GM08714 (cell line): ENCODE results near the gene OAT.
A peak's percentile ranks its signal among the peaks of the same experiment; 100 is the strongest.

Experiments used
- H3K4me3 ChIP-seq: fragments of 200-500 bp; sonication (Bioruptor generic); 2 replicates; pipeline ENCODE4 v1.5.1; 2014; ENCODE audit warnings: mild to moderate bottlenecking, low read length, inconsistent platforms
- ZNF274 ChIP-seq: IDR thresholded peaks from 2 replicates; pipeline ENCODE4 v1.6.1; 2012; ENCODE audit warnings: mild to moderate bottlenecking, low read depth, low read length

OAT gene

DNA sequence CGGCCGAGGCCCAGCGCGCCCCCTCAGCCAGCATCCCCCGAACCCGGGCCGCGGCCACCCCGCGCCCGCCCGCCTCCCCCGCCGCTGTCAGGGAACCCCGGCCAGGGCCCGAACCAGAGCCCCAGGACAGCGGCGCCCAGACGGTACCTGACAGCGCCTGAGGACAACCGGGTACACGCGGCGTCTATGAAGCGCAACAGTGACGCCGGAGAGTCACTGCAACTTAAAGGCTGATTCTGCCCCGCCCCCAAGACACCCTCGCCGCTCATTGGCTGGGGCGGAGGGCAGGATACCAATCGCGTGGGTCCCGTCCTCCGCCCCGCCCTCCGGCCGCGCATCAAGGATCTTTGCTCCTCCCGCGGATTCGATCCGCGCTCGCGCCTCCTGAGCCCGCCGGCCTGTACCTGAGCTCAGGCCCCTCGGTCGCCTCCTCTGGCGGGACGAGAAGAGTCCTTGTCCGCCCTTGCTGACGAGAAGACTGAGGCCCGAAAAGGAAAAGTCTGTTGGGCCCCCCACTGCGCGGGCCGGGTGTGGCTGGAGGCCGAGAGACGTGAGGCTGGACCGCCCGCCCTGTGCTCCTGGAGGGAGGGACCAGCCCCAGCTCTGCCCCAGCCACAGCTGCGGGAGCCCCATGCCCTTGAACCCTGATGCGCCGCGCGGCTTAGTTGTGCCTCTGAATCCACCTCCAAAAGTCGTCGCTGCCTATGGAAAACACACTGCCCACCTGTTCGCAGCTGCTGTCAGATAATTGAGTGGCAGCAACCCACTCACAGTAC lies at the start of gene OAT:
Gene OAT, minus strand, starts transcription at position 198 of the 776 bp plus-strand sequence. CDS start 6,752 bp downstream, outside the sequence.
- no peak for TF ChIP-seq ZNF274
- peak within 1 kb of the TSS; percentile 16 for H3K4me3 ChIP-seq

DNA sequence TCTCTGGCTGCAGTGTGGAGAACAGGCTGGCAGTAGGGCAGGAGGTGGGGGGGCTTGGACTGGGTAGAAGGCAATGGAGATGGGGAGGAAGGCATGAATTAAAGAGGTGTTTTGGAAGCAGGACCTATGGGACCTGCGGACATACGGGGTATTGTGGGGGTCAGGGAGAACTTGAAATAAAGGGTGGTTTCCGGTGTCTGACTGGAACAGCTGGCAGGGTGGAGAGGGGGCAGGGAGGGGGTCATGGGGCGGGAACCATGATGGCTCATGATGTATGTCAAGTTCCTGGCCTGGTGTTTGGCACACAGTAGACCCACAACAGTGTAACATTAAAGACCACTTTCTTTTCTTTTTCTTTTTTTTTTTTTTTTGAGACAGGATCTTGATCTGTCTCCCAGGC lies 48.4 kb upstream of the OAT start:
- no peak overlapping the region for H3K4me3 ChIP-seq
- no peak for TF ChIP-seq ZNF274

DNA sequence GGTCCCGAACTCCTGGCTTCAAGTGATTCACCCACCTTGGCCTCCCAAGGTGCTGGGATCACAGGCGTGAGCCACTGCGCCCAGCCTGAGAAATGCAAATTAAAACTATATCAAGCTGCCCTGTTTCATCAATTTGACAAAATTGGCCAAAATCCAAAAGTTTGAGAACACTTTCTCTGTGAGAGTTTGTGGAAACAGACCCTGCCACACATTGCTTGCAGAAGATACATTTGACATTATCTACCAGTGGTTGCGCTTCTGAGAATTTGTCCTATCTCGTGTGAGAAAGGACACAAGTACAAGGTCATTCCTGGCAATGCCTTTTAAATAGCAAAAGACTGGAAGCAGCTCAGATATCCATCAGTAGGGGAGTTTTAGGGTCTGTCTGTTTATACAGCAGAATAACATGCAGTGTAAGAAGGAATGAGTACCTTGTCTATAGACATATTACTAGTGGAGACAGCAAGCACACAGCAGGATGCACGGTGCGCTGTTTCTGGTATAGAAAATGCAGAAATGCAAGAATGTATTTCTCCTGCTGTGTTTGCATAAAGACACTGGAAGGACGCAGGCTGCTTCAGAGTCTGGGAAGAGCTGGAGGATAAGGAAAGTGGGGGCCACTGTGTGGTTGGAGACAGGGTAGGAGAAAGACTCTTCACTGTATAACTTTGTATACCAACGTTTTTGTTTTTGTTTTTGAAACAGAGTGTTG lies 47.2 kb upstream of the OAT start:
- TF ChIP-seq ZNF274: no peak

DNA sequence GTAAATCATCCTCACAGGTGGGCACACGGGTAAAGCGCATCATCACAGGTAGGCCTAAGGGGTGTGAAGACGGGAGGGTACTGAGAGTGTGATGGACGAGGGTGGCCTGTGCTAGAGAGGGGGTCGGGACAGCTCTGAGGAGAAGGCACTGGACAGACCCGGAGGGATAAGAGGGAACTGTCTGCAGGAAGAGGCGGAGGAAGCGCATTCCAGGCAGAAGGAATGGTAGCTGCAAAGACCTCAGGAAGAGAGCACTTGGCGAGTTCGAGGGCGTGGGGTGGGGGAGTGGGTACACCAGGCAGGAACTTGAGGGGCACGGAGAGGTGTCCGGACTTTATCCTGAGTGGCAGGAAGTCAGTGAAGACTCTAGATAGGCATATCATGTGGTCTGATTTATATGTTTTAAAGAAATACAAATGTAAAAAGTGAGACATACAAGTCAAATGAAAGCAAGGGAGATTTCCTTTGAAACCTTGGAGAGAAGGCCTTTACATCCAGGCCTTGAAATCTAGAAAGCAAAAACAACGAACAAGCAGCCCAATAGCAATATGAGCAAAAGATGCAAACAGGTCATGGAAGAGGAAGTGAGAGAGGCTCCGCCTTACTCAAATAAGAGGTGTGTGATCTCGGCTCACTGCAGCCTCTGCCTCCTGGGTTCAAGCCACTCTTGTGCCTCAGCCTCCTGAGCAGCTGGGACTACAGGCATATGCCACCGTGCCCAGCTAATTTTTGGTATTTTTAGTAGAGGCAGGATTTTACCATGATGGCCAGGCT lies 46.5 kb upstream of the OAT start:
- no peak overlapping the region for H3K4me3 ChIP-seq
- no peak for TF ChIP-seq ZNF274

More for the DNA sequence above, 47.2 kb upstream of the OAT start:
- H3K4me3 ChIP-seq: no peak overlapping the region

DNA sequence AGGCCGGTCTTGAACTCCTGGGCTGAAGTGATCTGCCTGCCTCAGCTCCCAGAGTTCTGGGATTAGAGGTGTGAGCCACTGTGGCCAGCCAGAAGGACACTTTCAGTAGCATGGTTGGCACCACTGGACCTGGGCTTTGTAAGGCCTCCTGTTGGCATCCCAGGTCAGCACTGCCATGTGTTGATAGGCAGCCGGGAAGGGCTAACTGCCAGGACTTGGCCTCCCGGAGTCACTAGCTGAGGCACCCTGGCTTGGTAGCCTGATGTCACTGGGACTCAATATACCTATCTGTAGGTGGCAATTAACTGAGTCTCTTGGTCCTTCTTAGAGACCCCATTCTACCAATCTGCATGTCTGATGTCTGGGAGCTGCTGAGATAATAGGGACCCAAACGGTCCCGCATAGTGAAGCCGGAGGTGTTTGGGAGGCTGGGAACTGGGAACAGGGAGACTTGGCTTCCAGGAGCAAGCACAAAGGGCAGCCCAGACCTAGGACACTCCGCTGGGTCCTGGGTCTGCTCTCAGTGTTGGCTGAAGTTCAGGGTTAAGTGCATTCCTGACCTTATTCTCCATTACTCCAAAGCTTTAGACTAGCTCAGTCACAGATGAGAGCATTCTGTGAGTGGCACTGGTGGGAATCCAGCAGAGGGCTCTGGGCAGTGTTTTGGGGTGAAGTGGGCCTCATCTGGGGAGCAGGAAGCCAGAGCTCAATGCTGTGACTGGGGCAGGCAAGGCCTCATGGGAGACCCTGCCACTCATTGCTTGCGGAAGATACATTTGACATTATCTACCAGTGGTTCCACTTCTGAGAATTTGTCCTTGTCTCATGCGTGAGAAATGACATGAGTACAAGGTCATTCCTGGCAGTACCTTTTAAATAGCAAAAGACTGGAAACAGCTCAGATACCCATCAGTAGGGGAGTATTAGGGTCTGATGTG lies 45.6 kb upstream of the OAT start:
- H3K4me3 ChIP-seq: no peak overlapping the region
- no peak for TF ChIP-seq ZNF274

DNA sequence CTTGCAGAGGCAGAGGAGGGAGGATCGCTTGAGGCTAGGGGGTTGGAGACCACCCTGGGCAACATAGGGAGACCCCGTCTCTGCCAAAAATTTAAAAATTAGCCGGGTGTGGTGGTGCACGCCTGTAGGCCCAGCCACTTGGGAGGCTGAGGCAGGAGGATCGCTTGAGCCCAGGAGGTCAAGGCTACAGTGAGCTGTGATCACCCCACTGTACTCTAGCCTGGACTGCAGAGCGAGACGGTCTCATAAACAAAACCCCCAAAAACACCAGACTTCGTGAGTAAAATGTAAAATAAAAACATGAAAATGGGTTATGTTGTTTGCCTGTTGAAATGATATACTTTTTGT lies 43.6 kb upstream of the OAT start:
- TF ChIP-seq ZNF274: no peak
- peak overlapping the region; percentile 44; the same call in 1 of the 2 replicates for H3K4me3 ChIP-seq

DNA sequence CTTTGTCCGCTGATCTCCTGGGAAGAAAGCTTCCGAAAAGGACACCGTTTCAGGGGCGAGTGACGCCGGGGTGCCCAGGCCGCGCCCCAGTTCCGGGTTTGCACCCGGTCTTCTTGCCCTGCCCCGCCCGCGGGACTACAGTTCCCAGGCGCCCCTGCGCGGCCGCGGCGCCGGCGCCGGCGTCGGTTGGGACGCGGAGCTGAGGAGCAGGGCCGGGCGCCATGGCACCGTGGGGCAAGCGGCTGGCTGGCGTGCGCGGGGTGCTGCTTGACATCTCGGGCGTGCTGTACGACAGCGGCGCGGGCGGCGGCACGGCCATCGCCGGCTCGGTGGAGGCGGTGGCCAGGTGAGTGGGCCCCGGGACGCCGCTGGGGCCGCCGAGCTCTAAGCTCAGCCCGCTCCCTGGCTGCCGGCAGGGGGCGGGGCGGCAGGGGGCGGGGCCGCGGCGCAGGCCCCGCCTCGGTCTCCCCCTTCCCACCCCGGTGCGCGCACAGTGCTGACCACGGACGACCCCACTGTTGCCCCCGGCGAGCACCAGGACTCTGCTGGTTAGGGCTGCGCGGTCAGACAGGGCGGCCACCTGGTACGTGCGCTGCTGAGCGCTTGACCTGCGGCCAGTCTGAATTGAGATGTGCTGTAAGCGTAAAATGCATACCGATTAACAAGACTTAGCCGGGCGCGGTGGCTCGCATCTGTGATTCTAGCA lies 43.1 kb upstream of the OAT start, which contains the start of gene LHPP:
Gene LHPP, plus strand, starts transcription at position 182 of the 706 bp plus-strand sequence. Its CDS starts 40 bp downstream, at position 222.
- peak within 1 kb of the TSS; percentile 44; the same call in 1 of the 2 replicates for H3K4me3 ChIP-seq
- TF ChIP-seq ZNF274: no peak

DNA sequence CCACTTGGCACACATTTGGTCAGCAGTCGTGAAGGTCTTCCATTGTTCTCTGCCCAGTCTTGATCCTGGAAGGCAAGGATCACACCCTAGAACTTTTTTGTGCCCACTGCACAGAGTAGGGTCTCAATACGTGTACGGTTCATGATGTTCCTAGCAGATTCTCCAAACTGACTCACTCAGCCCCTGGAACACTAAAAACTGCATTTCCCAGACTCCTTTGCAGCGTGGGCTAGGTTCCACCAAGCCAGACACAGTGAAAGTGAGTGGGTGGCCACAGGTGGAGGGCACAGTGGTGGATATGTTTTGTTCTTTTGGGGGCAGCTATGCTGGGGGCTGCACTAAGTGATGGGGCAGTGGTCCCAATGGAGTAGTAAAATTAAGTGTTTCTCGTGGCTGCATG lies 41.4 kb upstream of the OAT start:
- H3K4me3 ChIP-seq: no peak overlapping the region
- no peak for TF ChIP-seq ZNF274

DNA sequence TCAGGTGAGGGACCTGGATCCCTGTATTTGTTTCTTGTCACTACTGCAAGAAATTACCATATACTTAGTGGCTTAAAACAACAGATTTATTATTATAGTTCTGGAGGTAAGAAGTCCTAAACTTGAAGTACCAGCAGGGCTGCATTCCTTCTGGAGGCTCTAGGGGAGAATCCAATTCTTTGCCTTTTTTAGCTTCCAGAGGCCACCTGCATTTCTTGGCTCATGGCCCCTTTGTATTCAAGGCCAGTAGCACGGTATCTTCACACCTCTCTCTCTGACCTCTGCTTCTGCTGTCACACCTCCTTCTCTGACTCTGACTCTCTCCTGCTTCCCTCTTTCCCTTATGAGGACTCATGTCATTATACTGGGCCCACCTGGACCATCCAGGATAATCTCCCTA lies 40.7 kb upstream of the OAT start:
- H3K4me3 ChIP-seq: no peak overlapping the region
- TF ChIP-seq ZNF274: no peak

DNA sequence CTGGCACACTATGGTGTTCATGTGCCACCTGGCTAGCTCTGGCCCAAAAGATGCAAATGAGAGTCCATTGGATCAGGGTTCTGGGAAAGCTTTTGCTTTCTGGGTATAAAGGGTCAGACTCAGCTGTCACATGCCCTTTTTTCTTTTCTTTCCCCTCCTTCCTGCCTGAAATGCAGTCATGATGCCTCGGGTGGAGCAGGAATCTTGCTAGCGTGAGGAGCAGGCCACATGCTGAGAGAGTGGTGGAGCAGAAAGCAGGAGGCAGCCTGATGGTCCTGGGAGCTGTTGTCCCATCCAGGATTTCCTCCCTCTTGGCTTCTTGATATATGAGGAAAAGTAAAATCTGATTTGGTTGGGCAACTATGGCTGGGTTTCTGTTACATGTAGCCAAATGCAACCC lies 40.2 kb upstream of the OAT start:
- no peak overlapping the region for H3K4me3 ChIP-seq
- TF ChIP-seq ZNF274: no peak

DNA sequence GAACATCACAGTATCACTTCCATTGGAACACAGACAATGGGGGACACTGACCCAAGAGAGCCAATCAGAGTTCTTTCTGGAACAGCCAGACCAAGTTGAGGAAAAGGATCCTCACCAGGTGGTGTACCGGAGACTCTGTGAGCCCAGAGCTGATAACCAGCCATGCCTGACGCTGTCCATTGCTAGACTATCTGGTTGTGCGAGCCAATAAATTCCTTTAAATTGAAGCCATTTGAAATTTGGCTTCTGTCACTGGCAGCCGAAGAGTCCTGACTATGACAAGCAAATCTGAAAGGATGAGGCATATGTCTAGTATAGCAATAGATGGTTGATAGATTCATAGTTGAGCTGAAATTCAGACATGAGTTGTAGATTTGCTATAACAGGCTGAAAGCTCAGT lies 39.8 kb upstream of the OAT start:
- no peak for TF ChIP-seq ZNF274
- no peak overlapping the region for H3K4me3 ChIP-seq

DNA sequence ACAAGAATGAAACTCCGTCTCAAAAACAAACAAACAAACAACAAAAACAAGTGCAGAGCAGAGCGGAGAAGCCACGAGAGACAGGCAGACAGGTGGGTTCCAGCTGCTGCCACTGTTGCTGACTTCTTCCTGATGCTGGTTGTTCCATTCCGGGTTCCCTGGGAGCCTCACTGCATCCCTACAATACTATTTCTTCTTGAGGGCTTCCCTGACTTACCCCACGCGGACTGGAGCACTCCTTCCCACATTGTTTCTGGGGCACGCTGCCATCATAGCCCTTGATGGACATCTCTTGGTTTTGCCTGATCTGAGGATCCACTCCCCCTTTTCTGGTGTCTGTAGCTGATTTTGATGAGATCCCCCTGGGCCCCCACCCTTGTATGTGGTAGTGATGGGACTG lies 36.7 kb upstream of the OAT start:
- no peak overlapping the region for H3K4me3 ChIP-seq
- TF ChIP-seq ZNF274: no peak
